B cell (primary cell): ENCODE measurements around the gene ADCY2. TPM values are rescaled to one million over a fixed set of nuclear protein-coding genes. Genes with fewer than 3 reads are reported as not detected.

ENCODE experiments used
- ATAC-seq: fragments of 200-7000 bp; cut with Tn5 transposase; one replicate; pipeline ENCODE4 v1.10.0; 2021; ENCODE audit warnings: low read depth, mild to moderate bottlenecking, moderate number of reproducible peaks, moderate library complexity
- CTCF ChIA-PET: fragments of 350-600 bp; sonication (Branson Sonifier 250); formaldehyde crosslinking; loops from one replicate; lab custom pipeline; 2021; ENCODE audit warnings: antibody characterized with exemption, inconsistent platforms; lab: Charles Lee
- POLR2A ChIA-PET: fragments of 350-600 bp; sonication (Branson Sonifier 250); formaldehyde crosslinking; loops from one replicate; lab custom pipeline; 2021; ENCODE audit warnings: antibody characterized with exemption; lab: Charles Lee
- DNase-seq: peaks from one replicate; pipeline ENCODE4 v3.0.0; 2013
- H2AFZ ChIP-seq: 2 replicates; pipeline ENCODE4 v1.6.1; 2012; ENCODE audit warnings: mild to moderate bottlenecking, low read depth, low read length; ENCODE audit not compliant: insufficient read depth, poor library complexity, severe bottlenecking
- H3K27ac ChIP-seq, 2 donors: 1 replicate in 1 of 2; 2 replicates in 1 of 2; pipeline ENCODE4 v1.5.1; 2012 to 2013; ENCODE audit warnings: low read length in 2 of 2, mild to moderate bottlenecking in 2 of 2, moderate library complexity in 1 of 2
- H3K27me3 ChIP-seq, 4 experiments: fragments of 200-600 bp in 1 of 4; sonication (generic) in 1 of 4; replicated peaks in 1 of 4; 1 replicate in 2 of 4; 2 replicates in 2 of 4; pipeline versions ENCODE4 v1.6.1 to v1.7.0; 2013 to 2016; ENCODE audit warnings: low read length in 3 of 4, mild to moderate bottlenecking in 2 of 4, mixed read lengths in 1 of 4, moderate library complexity in 1 of 4; ENCODE audit not compliant: insufficient read depth in 4 of 4, control insufficient read depth in 3 of 4; ENCODE audit errors: control extremely low read depth in 1 of 4
- H3K36me3 ChIP-seq, 2 experiments: replicated peaks in 1 of 2; 1 replicate in 1 of 2; 2 replicates in 1 of 2; pipeline versions ENCODE4 v1.6.1 to v1.7.1; 2013; ENCODE audit warnings: low read length in 1 of 2; ENCODE audit not compliant: insufficient read depth in 2 of 2, control insufficient read depth in 1 of 2; ENCODE audit errors: control extremely low read depth in 1 of 2, extremely low read depth in 1 of 2
- H3K4me1 ChIP-seq, 2 donors: fragments of 200-600 bp in 1 of 2; sonication (generic) in 1 of 2; 1 replicate in 1 of 2; 2 replicates in 1 of 2; pipeline versions ENCODE4 v1.5.1 to v1.6.1; 2013 to 2017; ENCODE audit warnings: low read length in 2 of 2; ENCODE audit not compliant: control insufficient read depth in 2 of 2, insufficient read depth in 2 of 2
- H3K4me2 ChIP-seq: replicated peaks from 2 replicates; pipeline ENCODE3; 2012; ENCODE audit warnings: mild to moderate bottlenecking, low read depth, low read length; ENCODE audit not compliant: poor library complexity, severe bottlenecking
- H3K4me3 ChIP-seq, 5 experiments: fragments of 200-600 bp in 1 of 5; sonication (generic) in 1 of 5; 1 replicate in 3 of 5; 2 replicates in 2 of 5; pipeline versions ENCODE4 v1.5.1 to v1.7.0; 2011 to 2016; ENCODE audit warnings: low read length in 4 of 5, mild to moderate bottlenecking in 4 of 5, low read depth in 2 of 5, control low read depth in 1 of 5, moderate library complexity in 1 of 5; ENCODE audit not compliant: insufficient read depth in 1 of 5; ENCODE audit errors: control extremely low read depth in 1 of 5, extremely low read depth in 1 of 5
- H3K79me2 ChIP-seq: fragments of 200-600 bp; sonication (generic); one replicate; pipeline ENCODE4 v1.6.0; 2016; ENCODE audit warnings: low read length; ENCODE audit not compliant: control insufficient read depth, insufficient read depth
- H3K9ac ChIP-seq: fragments of 200-600 bp; sonication (generic); 2 replicates; pipeline ENCODE4 v1.6.1; 2017; ENCODE audit warnings: mild to moderate bottlenecking, low read length, moderate library complexity
- H3K9me3 ChIP-seq, 3 donors: one replicate each; pipeline versions ENCODE4 v1.6.1 to v1.7.1; 2013; ENCODE audit warnings: low read length in 2 of 3; ENCODE audit not compliant: control insufficient read depth in 2 of 3, insufficient read depth in 1 of 3; ENCODE audit errors: control extremely low read depth in 1 of 3
- H4K20me1 ChIP-seq: 2 replicates; pipeline ENCODE4 v1.6.0; 2012; ENCODE audit warnings: mild to moderate bottlenecking, low read length; ENCODE audit not compliant: insufficient read depth, control insufficient read depth, poor library complexity, severe bottlenecking
- H3K27ac Mint-ChIP-seq: one replicate; pipeline ENCODE4 v1.8.0; 2021; ENCODE audit warnings: mixed read lengths
- H3K27me3 Mint-ChIP-seq: one replicate; pipeline ENCODE4 v1.8.0; 2021; ENCODE audit warnings: mixed read lengths
- H3K4me1 Mint-ChIP-seq: one replicate; pipeline ENCODE4 v1.8.0; 2021; ENCODE audit warnings: mixed read lengths
- H3K4me3 Mint-ChIP-seq: one replicate; pipeline ENCODE4 v1.8.0; 2021; ENCODE audit warnings: mixed read lengths
- H3K9me3 Mint-ChIP-seq: one replicate; pipeline ENCODE4 v1.8.0; 2022; ENCODE audit warnings: mixed read lengths; ENCODE audit not compliant: insufficient read depth
- EZH2 ChIP-seq: IDR thresholded peaks from 2 replicates; pipeline ENCODE4 v1.6.1; 2012; ENCODE audit warnings: borderline replicate concordance, low read depth, mild to moderate bottlenecking, moderate library complexity, low read length; ENCODE audit not compliant: insufficient read depth, poor library complexity, severe bottlenecking
- WGBS: methylation state at CpG from one replicate; pipeline ENCODE4 v1.1.5; 2013; ENCODE audit warnings: missing lambda C conversion rate; ENCODE audit not compliant: insufficient coverage; 5-methylcytosine and 5-hydroxymethylcytosine counted together
- intact Hi-C: fragments of 100-400 bp; cut with micrococcal nuclease; formaldehyde crosslinking; loops from one replicate; pipeline ENCODE4 v1.10.0; 2022
- polyA plus RNA-seq: library from polyadenylated mRNA; depleted of rRNA; stranded (reverse); fragments of >200 nt; gene quantifications from 2 replicates; pipeline ENCODE4 v1.2.3, GENCODE V29; 2012
- total RNA-seq, 2 donors: library from RNA; stranded (reverse); fragments of 120-200 nt in 1 of 2; gene quantifications; 1 replicate in 1 of 2; 2 replicates in 1 of 2; pipeline versions ENCODE4 v1.2.3 to v1.2.4, GENCODE V29; 2013 to 2022
- TF ChIP-seq, protein P1 (sequence below): fragments of 200-600 bp; IDR thresholded peaks from one replicate; pipeline ENCODE4 v1.8.0; 2022; ENCODE audit warnings: antibody characterized with exemption, mild to moderate bottlenecking

ADCY2 gene
- total and polyA plus RNA-seq, 2 donors (not counting 1 experiment from before 2014, with no cell fraction given): not detected

DNA sequence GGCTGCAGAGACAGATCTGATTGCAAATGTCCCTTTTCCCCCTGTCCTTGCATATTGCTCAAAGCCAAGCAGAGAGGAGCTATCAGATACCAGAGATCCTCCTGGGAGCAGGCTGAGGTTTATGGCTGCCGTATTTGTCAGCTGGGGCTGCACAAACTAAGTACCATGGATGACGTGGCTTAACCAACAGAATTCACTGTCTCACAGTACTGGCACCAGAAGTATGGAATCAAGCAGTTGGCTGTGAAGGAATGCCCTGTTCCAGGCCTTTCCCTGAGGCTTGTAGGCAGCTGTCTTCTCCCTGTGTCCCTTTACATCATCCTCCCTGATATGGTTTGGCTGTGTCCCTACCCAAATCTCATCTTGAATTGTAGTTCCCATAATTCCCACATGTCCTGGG is 452.4 kb downstream of the ADCY2 start:
- H3K79me2 ChIP-seq: no peaks in the 10 kb centered on the region
- no peak overlapping the region for H3K27ac ChIP-seq
- no peak for TF ChIP-seq EZH2
- TF ChIP-seq, protein P1, sequence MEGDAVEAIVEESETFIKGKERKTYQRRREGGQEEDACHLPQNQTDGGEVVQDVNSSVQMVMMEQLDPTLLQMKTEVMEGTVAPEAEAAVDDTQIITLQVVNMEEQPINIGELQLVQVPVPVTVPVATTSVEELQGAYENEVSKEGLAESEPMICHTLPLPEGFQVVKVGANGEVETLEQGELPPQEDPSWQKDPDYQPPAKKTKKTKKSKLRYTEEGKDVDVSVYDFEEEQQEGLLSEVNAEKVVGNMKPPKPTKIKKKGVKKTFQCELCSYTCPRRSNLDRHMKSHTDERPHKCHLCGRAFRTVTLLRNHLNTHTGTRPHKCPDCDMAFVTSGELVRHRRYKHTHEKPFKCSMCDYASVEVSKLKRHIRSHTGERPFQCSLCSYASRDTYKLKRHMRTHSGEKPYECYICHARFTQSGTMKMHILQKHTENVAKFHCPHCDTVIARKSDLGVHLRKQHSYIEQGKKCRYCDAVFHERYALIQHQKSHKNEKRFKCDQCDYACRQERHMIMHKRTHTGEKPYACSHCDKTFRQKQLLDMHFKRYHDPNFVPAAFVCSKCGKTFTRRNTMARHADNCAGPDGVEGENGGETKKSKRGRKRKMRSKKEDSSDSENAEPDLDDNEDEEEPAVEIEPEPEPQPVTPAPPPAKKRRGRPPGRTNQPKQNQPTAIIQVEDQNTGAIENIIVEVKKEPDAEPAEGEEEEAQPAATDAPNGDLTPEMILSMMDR: no peak
- 85% methylated on average over 2 of the region's 2 CpGs for WGBS
- peaks cover 24 to 27% of the 10 kb centered on the region in 2 donors for H3K4me1 ChIP-seq
- intact Hi-C loops: no loop called here
- H3K4me1 Mint-ChIP-seq: peaks cover 29% of the 10 kb centered on the region
- H3K9me3 Mint-ChIP-seq: no peaks in the 10 kb centered on the region
- no peak overlapping the region for H2AFZ ChIP-seq
- DNase-seq: no peak
- no peak overlapping the region for H3K4me2 ChIP-seq
- H3K4me3 ChIP-seq: no peak overlapping the region
- H3K27me3 ChIP-seq: peaks cover 0 to 36% (median 15%) of the 10 kb centered on the region in 4 experiments
- peaks cover 17% of the 10 kb centered on the region for H3K27me3 Mint-ChIP-seq
- peaks cover 0 to 13% (median 0%) of the 10 kb centered on the region in 3 donors for H3K9me3 ChIP-seq
- ATAC-seq: no peak
- H3K9ac ChIP-seq: no peak overlapping the region
- ChIA-PET POLR2A (no interaction called here), CTCF (no interaction called here)
- no peaks in the 10 kb centered on the region for H3K36me3 ChIP-seq
- no peak overlapping the region for H3K4me3 Mint-ChIP-seq
- no peak overlapping the region for H3K27ac Mint-ChIP-seq
- no peaks in the 10 kb centered on the region for H4K20me1 ChIP-seq

DNA sequence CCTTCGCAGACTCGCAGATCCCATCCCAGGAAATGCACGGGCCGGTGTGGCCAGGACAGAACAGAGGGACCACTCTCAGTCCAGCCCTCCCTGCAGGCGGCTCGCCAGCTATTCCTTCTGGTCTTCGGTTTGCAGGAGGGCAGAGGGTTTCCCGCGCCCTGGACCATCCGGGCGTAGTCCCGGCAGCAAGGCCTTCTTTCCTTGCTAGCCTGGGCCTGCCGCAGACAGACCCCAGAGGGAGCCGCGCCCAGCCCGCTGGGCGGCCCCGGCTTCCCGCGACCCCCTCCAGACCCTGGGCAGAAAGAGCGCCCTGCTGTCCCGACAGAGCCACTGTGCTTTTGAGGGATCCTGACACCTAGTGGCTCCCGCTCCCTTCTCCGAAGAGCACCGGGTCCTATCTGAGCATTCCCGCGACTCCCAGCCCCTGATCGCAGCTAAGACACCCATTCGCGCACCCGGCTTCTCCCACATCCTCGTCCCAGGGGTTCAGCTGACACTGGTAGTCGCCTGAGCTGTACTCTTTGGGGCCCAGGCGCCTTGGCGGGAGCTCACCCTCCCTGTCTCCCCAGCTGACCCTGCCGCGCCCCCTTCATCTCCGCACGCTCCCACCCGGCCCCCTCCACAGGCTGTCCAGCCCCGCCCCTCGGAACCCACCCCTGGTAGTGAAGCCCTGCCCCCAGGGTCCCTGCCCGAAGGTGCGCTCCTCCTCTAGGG is 453.9 kb downstream of the ADCY2 start:
- Histone ChIP-seq H3K9me3 (peaks cover 0 to 16% (median 0%) of the 10 kb centered on the region in 3 donors), H3K4me1 (peaks cover 23 to 27% of the 10 kb centered on the region in 2 donors), H3K4me3 (peak overlapping the region in 4 of 5 experiments; percentile 28 to 56 (median 42)), H3K36me3 (no peaks in the 10 kb centered on the region), H3K27ac (no peak overlapping the region), H2AFZ (peak overlapping the region; percentile 79), H3K27me3 (peaks cover 0 to 36% (median 15%) of the 10 kb centered on the region in 4 experiments), H3K9ac (peak overlapping the region; percentile 52), H3K4me2 (peak overlapping the region; percentile 84), H4K20me1 (no peaks in the 10 kb centered on the region), H3K79me2 (no peaks in the 10 kb centered on the region)
- intact Hi-C loops: loop anchor here (1.0 to 5.0 kb wide), 2 partner anchors 19 to 607 kb away; partner anchors contain the start of genes FASTKD3 and MTRR
- Mint-ChIP-seq H3K4me3 (peak overlapping the region; percentile 90), H3K9me3 (no peaks in the 10 kb centered on the region), H3K27me3 (peaks cover 17% of the 10 kb centered on the region), H3K4me1 (peaks cover 28% of the 10 kb centered on the region), H3K27ac (no peak overlapping the region)
- WGBS: 5% methylated on average over 44 of the region's 44 CpGs
- no peak for TF ChIP-seq EZH2
- TF ChIP-seq, protein P1: no peak
- peak; percentile 37 for ATAC-seq
- POLR2A ChIA-PET: interaction anchor here (1.2 kb wide), 1 partner anchor 19 kb away, joined by 3 read pairs; the partner anchor contains the start of genes FASTKD3 and MTRR
- DNase-seq: peak; percentile 24
- CTCF ChIA-PET: interaction anchor here (1.4 kb wide), 1 partner anchor 23 kb away, joined by 4 read pairs; no protein-coding TSS in a partner anchor
